ENCODE data around the gene TLR9. TPM values are rescaled to one million over a fixed set of nuclear protein-coding genes. Genes with fewer than 3 reads are reported as not detected.

Gene TLR9
- total RNA-seq, 1 experiment from 2014 or later = not detected

DNA sequence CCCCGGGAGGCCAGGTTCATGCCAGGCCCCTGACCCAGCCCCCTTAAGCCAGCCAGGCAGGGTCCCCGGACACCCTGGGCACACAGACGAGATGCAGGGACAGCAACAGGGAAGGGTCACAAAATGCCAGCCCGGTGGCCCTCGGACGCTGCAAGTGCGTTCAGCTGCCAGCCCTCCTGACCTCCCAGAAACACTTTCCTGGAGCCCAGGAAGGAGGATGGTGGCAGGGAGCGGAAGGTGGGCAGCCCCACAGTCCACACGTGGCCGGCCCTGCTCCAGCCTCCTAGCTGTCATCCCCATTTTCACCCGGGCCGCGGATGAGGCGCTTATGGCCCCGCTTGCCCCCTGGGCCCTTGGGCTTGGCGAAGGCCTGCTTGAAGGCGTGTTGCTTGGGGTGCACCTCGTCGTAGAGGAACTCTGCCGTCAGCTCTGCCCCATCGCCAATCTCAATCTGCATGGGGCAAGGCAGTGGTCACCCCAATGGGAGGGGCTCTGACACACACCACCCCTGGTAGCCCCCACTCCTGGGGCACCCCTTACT is 3.4 kb upstream of the TLR9 start (continued):
- no peak for TF ChIP-seq TEAD1 (CRISPR knock-in tag; IDR thresholded peaks at IDR 0.05)

DNA sequence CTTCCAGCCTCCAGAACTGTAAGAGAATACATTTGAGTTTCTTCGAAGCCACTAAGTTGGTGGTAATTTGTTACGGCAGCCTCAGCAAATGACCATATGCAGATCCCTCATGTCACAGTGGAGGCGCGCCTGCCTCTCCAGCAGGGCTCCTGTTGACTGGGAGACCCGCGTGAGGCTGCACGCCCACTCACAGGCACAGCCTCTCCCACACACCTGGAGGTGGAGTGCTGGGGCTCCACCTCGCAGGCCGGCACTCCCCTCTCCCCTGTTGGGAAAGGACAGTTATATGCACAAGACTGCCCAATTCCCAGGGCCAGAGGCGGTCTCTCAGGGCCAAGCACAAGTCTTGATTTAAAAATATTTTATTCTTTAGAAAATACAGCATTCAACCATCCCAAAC is 2.8 kb upstream of the TLR9 start:
- Mint-ChIP-seq H3K27ac (no peak overlapping the region), H3K36me3 (peaks cover 13% of the 10 kb centered on the region), H3K27me3 (ENCODE audit: low read depth) (no peaks in the 10 kb centered on the region), H3K4me1 (peaks cover 3% of the 10 kb centered on the region; the same call in 1 of the 2 replicates), H3K9me3 (no peaks in the 10 kb centered on the region), H3K4me3 (no peak overlapping the region)
- POLR2A ChIA-PET = no interaction called here
- TF ChIP-seq FOXP1 (CRISPR knock-in tag; IDR thresholded peaks at IDR 0.05; ENCODE audit: borderline replicate concordance) = no peak
- TF ChIP-seq KAT7 (CRISPR knock-in tag; IDR thresholded peaks at IDR 0.05; ENCODE audit: borderline replicate concordance) = no peak
- no peak for TF ChIP-seq JAZF1 (CRISPR knock-in tag; IDR thresholded peaks at IDR 0.05)
- TF ChIP-seq SOX15 (CRISPR knock-in tag; IDR thresholded peaks at IDR 0.05) = no peak
- TF ChIP-seq, protein P1, sequence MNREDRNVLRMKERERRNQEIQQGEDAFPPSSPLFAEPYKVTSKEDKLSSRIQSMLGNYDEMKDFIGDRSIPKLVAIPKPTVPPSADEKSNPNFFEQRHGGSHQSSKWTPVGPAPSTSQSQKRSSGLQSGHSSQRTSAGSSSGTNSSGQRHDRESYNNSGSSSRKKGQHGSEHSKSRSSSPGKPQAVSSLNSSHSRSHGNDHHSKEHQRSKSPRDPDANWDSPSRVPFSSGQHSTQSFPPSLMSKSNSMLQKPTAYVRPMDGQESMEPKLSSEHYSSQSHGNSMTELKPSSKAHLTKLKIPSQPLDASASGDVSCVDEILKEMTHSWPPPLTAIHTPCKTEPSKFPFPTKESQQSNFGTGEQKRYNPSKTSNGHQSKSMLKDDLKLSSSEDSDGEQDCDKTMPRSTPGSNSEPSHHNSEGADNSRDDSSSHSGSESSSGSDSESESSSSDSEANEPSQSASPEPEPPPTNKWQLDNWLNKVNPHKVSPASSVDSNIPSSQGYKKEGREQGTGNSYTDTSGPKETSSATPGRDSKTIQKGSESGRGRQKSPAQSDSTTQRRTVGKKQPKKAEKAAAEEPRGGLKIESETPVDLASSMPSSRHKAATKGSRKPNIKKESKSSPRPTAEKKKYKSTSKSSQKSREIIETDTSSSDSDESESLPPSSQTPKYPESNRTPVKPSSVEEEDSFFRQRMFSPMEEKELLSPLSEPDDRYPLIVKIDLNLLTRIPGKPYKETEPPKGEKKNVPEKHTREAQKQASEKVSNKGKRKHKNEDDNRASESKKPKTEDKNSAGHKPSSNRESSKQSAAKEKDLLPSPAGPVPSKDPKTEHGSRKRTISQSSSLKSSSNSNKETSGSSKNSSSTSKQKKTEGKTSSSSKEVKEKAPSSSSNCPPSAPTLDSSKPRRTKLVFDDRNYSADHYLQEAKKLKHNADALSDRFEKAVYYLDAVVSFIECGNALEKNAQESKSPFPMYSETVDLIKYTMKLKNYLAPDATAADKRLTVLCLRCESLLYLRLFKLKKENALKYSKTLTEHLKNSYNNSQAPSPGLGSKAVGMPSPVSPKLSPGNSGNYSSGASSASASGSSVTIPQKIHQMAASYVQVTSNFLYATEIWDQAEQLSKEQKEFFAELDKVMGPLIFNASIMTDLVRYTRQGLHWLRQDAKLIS (CRISPR knock-in tag; IDR thresholded peaks at IDR 0.05; ENCODE audit: borderline replicate concordance) = no peak
- ATAC-seq = no peak
- CTCF ChIA-PET = interaction anchor here (1.0 to 1.1 kb wide), 2 partner anchors 74 to 153 kb away, joined by 3 to 4 read pairs; partner anchors contain the start of gene POC1A
- no peak for DNase-seq (ENCODE audit: low spot score)

DNA sequence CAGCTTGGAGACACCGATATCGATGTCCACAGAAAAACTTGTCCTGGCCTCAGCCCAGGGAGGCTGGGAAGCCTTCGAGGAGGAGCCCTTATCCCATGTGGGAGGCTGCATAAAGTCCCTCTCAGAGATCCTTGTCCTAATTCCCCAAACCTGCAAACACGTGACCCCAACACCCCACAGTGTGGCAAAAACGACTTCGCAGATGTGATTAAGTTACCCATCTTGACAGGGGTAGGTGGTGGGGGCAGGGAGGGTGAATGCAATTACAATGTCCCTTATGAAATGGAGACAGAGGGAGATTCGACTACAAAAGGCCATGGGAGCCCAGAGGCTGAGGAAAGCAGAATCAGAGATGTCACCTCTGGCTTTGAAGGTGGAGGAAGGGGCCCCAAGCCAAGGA is 2.3 kb upstream of the TLR9 start:
- no peak overlapping the region for H3K4me3 Mint-ChIP-seq
- TF ChIP-seq IRF2 (CRISPR knock-in tag; IDR thresholded peaks at IDR 0.05; ENCODE audit: borderline replicate concordance, low read depth) (no peak), FOXJ3 (CRISPR knock-in tag; IDR thresholded peaks at IDR 0.05; ENCODE audit: borderline replicate concordance) (no peak), NFYB (CRISPR knock-in tag; conservative IDR thresholded peaks at IDR 0.05; ENCODE audit: low read depth) (no peak), CREM (CRISPR knock-in tag; IDR thresholded peaks at IDR 0.05) (no peak), MYBL2 (CRISPR knock-in tag; IDR thresholded peaks at IDR 0.05) (no peak)
- TF ChIP-seq, protein P2, sequence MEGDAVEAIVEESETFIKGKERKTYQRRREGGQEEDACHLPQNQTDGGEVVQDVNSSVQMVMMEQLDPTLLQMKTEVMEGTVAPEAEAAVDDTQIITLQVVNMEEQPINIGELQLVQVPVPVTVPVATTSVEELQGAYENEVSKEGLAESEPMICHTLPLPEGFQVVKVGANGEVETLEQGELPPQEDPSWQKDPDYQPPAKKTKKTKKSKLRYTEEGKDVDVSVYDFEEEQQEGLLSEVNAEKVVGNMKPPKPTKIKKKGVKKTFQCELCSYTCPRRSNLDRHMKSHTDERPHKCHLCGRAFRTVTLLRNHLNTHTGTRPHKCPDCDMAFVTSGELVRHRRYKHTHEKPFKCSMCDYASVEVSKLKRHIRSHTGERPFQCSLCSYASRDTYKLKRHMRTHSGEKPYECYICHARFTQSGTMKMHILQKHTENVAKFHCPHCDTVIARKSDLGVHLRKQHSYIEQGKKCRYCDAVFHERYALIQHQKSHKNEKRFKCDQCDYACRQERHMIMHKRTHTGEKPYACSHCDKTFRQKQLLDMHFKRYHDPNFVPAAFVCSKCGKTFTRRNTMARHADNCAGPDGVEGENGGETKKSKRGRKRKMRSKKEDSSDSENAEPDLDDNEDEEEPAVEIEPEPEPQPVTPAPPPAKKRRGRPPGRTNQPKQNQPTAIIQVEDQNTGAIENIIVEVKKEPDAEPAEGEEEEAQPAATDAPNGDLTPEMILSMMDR (IDR thresholded peaks at IDR 0.05) = no peak
- TF ChIP-seq, protein P3, sequence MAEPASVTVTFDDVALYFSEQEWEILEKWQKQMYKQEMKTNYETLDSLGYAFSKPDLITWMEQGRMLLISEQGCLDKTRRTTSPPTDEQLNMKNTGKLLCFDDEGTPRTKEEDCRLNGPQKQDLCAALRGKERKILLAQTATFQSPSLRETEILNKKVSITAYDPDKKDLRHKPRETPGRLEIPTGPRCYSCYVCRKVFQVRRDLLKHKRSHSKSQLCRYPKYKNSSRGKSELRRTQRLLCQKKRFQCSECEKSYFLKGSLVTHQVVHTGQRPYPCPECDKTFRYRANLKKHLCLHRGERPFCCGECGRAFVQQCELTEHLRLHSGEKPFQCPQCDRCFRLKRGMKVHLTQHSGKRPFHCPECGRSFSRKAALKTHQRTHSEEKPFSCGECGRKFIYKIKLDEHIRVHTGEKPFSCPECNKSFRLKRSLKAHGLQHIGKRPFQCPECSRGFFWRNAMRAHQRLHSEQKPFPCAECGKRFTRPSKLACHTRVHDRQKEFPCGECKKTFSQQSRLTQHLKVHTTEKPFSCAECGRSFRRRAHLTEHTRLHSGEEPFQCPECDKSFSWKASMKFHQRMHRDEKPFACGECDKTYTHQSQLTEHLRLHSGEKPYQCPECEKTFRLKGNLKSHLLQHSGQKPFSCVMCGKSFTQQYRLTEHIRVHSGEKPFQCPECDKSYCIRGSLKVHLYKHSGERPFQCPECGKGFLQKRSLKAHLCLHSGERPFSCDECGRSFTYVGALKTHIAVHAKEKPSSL (CRISPR knock-in tag; conservative IDR thresholded peaks at IDR 0.05) = no peak
- H3K27me3 Mint-ChIP-seq (ENCODE audit: low read depth) = no peaks in the 10 kb centered on the region
- no peak overlapping the region for H3K27ac Mint-ChIP-seq
- no peak for DNase-seq (ENCODE audit: low spot score)
- ChIA-PET CTCF (interaction anchor here (0.6 to 1.6 kb wide), 6 partner anchors 10 to 232 kb away, joined by 3 to 9 read pairs (median 4); partner anchors contain the start of genes POC1A and TWF2), POLR2A (no interaction called here)
- peaks cover 3% of the 10 kb centered on the region; the same call in 1 of the 2 replicates for H3K4me1 Mint-ChIP-seq
- H3K36me3 Mint-ChIP-seq = peaks cover 13% of the 10 kb centered on the region
- H3K9me3 Mint-ChIP-seq = no peaks in the 10 kb centered on the region
- no peak for ATAC-seq
